Measurements from ENCODE around the gene GPR89B.
"Not testable (repeated sequence)": the region's sequence is repeated elsewhere in the genome, so short reads cannot be mapped to it uniquely, and the experiment has no call there.

Gene GPR89B

DNA sequence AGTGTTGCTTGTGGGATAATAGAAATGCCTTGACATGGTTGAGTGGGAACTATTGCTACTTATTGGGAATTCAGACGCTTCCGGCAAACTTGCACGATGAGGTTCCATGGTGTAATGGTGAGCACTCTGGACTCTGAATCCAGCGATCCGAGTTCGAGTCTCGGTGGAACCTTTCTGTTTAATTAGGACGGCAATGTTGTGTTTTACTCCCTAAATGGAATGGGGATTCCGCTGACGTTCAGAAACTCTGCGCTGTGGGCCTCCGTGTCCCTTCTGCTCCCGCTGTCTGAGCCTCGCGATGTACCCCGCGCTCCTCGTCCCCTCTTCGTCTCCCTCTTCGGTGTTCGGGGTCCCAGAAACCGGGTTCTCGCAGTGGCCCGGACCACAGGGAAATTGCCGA lies 104.5 kb downstream of the GPR89B start:
- DNase-seq (ENCODE audit: low read depth), result not testable (repeated sequence)

DNA sequence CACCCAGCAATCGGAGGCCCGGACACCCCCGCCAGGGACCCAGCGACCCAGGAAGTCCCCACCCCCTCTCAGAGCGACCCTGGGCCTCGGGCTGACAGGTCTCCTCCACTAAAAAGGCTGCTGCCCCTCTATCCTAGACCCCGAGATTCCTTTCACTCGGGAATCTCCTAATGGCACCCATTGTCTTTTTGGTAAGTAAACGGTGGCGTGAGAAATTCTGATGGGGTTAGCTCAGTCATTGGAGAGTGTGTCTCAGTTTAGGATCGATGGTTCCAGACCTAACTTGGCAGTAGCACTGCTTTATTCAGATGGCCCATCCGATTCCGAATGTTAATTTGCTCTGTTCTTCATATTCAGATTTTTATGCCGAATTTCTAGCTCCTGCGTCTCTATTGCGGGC lies 104.9 kb downstream of the GPR89B start:
- not testable (repeated sequence) for DNase-seq (ENCODE audit: low read depth)

DNA sequence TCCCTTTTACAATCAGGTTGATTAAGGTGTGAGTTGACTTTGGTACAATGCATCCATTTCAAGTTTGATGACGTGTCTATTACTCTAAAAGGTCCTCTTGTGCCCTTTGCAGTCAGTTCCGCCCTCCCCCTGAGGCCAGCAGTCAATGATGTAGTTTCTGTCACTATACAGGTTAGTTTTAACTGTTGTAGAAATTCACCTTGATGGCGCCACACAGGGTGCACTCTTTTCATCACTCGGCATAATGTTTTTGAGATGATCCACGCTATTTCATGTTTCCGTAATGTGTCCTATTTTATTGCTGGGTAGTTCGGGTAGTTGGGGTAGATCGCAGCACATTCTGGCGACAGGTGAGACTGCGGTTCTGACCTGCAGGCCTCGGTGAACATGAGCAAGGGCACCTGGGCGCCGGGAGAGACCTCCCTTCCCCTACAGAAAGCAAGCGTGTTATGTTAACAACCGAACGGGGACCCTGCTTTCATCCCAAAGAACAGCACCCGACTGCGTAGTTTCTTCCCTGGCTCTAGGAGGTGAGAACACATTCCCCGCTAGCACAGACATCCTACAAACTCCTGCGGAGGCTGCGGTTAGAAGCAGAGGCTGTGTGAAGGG lies 109.7 kb downstream of the GPR89B start:
- not testable (repeated sequence) for DNase-seq (ENCODE audit: low read depth)

DNA sequence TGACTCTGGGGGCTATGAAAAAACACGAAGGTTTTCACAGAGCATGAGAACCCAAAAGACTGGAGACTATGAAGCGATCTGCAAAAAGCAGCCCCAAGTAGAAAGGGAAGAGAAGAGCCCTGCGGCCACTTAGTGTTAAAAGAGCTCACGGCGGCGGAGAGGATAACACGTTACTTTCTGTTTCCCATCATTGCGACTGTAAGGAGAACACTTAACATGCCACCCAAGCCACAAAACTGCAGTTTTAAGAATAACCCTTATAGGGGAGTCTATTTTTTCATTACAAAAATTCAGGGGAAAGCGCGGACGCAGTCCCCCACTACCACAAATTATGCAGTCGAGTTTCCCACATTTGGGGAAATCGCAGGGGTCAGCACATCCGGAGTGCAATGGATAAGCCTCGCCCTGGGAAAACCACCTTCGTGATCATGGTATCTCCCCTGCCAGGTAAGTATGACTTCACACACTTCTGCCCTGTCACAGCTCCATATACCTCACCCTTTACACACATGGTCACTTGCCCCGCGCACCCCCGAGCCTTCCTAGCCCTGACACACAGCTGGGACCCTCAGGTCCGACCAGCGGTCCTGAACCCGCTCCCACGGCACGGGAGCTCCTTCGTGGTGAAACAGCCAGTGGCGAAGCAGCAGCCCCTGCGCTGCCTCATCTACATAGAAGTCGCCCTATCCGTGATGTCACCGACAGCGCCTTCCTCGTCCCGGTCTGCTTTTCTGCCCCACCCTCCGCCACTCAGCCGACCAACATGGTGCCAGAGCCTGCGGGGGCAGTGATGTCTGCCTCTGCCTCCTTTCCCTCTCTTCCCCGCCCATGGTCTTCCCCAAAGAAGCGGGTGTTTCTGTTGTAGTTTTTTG lies 110.5 kb downstream of the GPR89B start:
- DNase-seq (ENCODE audit: low read depth), result peak; percentile 99

Data from ELR (cell line).